Stimulated activated CD4-positive, alpha-beta T cell treated with anti-CD3 and anti-CD28 coated beads, Interleukin-1b, Interleukin-23, amount 100 ng/mL, for 24 hours (primary cell): ENCODE results near the gene TRDN.

Source experiments
- DNase-seq, 4 experiments: peaks; one replicate each; pipeline ENCODE4 v3.0.0-alpha.2; 2020; ENCODE audit warnings: low read depth in 4 of 4, low spot score in 1 of 4

TRDN gene

DNA sequence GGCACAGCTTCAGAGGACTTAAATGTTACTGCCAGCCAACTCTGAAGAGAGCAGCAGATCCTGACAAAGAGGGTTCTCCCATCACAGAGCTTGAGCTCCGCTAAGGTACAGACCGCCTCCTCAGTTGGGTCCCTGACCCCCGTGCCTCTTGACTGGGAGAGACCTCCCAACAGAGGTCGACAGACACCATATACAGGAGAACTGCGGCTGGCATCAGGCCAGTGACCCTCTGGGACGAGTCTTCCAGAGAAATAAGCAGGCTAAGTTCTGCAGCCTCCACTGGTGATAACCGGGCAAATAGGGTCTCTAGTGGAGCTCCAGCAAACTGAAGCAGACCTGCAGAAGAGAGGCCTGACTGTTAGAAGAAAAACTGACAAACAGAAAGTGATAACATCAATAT, 453.8 kb downstream of the TRDN start:
- no peak for DNase-seq

- no peak for DNase-seq
Measured at GRCh38 chr6:123176706-123177105, 460.0 kb downstream of the TRDN start.

GRCh38 chr6:123171341-123172115, 465.2 kb downstream of the TRDN start:
- DNase-seq: no peak

DNA sequence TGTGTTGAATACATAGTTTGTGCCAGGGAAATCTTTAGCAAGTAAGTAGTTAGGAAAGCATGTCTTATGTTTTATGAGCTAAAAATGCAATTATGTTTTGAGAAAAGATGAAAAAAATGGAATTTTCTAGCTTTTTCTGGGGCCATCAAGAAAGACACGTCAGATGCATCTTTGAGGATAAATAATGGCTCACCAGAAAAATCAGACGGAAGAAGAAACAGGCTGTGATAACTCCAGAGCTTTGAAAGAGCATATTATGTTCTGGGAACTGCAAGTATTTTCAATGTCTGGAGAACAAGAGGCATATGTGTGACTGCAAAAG, 467.0 kb downstream of the TRDN start:
- DNase-seq: no peak

DNA sequence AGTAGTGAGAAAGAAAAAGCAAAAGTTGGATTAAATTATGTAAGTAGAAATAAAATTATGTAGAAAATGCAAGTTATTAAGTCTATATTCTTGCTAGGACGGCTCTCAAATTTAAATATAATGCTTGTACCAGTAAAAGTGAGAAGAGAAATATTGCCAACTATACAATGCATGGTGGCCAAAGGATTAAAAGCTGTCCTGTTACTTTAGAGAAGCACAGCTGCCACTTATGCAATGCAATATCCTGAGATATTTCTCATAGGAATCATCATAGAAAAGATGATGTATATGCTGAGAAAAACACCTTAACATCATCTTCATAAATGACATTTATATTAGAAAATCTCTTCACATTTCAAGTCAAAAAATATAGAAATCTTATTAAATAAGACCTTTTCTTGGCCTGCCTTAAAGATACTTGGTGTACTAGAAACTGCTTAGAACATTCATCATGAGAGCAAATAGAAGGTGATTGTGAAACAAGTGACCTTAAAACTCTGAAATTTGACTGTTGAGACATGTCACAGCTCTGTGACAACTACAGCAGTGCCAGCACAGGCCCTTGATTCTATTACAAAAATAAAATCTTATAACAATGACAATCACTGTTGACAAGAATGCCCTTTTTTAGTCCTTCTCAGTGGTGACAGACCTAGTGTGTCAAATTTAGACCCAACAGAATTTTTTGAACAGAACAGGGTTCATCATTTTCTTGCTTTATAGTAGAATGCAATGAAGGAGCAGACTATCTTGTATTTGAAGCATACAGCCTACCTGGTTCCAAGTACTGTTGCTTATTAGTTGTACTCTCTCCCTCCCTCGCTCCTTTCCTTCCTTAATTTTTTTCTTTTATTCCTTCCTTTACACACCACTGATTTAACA, 467.6 kb downstream of the TRDN start:
- no peak for DNase-seq

- no peak for DNase-seq
Measured at GRCh38 chr6:123168466-123168865, 468.3 kb downstream of the TRDN start.
